Stimulated activated CD4-positive, alpha-beta T cell treated with anti-CD3 and anti-CD28 coated beads, Interleukin-15, amount 100 ng/mL, for 24 hours (primary cell): Measurements from ENCODE around the gene PAPPA.

Experiments
- DNase-seq: peaks from one replicate; pipeline ENCODE4 v3.0.0-alpha.2; 2020

Gene PAPPA

GRCh38 chr9:116435706-116436105, 282.1 kb downstream of the PAPPA start:
- DNase-seq = no peak

GRCh38 chr9:116436121-116436520, 282.5 kb downstream of the PAPPA start:
- no peak for DNase-seq

DNA sequence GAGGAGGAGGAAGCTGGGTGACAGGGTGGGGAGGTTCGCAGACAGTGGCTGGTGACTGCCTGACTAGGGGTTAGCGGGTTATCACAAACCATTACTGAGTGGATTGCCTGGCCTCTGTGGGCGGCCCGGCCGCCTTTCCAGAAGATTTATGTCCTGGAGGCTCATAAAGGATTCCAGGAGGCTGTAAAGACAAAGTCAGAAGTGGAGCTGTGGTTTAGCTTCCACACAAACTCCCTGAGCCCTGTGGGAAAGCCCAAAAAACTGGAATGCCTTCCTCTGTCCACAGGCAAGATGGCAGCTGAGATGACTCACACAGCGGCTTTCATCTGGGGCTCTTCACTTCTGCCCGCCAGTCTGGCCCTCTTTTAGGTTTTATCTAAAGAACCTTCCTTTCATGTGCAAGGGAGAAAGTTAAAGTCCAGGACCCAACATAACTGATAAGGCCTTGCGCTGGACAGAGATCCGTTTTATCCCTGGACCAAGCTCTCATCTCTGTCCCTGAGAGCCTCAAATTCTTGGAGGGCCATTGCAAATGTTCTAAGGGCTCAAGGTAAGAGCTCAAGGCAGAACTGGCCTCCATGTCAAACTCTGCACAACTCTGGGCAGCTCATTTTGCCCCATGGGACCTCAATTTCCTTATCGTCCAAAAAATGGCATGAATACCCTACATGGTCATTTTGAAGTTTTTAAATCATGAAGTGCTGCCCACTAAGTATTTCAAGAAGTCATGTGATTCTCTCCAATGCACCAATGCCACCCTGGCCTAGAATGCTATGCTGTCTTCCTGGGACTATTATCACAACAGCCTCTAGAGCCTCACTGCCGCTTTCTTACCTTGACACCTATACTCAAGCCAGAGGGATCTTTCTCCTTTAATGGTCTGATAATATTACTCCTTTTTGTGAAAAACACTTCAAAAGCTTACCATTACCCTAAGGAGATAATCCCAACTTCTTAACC, 284.1 kb downstream of the PAPPA start:
- DNase-seq = no peak

DNA sequence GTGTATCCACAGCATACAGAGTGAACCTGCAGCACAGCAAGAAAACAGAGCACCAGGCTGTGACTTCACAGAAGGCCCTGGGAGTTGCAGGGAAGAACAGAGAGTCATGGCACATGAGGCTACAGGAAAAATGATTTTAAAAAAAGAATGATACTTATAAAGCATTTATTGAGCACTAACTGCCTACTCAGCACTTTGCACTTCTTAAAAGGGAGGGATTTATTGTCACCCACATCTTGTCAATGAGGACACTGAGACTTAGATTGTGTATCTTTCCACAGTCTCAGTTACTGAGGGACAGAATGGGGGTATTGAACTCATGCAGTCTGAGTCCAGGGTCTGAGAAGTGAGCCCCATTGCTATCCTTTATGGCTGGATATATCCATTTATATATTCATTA, 288.9 kb downstream of the PAPPA start:
- DNase-seq = no peak

DNA sequence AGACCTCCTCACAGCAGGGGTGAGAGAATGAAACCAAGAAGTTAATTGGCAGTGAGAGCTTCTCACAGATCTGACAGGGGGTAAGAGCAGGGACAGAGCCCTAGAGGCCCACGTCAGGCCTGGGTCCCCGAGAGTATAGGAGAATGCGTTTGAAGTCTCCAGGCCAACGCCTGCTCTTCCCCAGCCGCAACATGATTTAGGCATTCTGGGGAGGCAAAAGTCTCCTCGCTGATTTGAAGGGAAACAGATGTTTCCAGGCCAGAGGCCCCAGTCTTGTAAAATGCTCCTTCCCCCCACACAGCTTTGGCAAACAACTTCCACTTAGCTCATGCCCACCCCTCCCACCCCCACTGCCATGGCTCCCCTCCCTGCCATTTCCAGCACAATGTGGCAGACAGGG, 294.3 kb downstream of the PAPPA start:
- DNase-seq = no peak

- DNase-seq = no peak
These were observed 294.8 kb downstream of the PAPPA start for GRCh38 chr9:116448431-116448830.

DNA sequence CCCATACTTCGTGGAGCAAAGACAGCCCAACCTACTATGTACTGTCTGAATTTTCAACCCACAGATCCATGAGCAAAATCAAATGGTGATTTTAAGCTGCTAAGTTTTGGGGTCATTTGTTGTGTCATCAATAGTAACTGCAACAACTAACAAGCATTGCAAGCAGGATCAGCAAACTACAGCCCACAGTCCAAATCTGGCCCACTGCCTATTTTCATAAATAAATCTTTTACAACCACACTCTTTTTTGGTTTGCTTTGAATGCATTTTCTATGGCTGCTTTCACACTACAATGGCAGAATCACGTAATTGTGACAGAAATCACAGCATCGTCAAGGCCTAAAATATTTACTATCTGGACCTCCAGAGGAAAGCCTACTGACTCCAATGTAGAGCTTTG, 296.4 kb downstream of the PAPPA start:
- no peak for DNase-seq

DNA sequence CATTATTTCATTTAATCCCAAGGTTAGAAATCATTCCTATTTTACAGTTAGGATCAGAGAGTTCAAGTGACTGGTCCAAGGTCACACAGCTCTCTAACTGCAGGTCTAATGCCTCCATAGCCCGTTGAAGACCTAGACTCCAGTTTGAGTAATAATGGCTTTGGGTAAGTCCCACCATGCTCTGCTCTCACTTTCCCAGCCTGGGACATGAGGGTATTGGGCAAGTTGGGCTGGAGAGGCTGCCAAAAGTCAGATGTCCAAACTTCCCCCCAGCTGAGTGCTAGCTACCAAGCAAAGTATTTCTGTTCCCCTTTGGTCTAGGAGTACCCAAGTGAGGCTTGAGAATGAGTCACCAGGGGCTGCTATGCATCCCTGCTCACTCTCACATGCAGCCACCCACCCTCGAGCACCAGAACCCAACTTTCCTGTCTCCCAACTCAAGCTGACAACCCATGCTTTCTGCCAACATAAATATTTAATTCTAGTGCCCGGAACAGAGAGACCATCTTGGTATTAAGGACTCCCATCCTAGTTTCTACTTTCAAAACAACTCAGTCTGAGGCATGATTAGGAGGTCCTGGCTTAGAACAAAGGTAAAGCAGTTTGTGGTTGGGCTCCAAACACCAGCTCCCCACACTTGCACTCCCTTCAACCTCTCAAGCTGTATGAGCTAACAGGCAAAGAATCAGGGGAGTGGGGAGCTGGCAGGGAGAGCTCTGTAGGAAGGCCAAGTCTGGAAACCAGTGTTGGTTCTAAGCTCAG, 297.0 kb downstream of the PAPPA start:
- DNase-seq = no peak

DNA sequence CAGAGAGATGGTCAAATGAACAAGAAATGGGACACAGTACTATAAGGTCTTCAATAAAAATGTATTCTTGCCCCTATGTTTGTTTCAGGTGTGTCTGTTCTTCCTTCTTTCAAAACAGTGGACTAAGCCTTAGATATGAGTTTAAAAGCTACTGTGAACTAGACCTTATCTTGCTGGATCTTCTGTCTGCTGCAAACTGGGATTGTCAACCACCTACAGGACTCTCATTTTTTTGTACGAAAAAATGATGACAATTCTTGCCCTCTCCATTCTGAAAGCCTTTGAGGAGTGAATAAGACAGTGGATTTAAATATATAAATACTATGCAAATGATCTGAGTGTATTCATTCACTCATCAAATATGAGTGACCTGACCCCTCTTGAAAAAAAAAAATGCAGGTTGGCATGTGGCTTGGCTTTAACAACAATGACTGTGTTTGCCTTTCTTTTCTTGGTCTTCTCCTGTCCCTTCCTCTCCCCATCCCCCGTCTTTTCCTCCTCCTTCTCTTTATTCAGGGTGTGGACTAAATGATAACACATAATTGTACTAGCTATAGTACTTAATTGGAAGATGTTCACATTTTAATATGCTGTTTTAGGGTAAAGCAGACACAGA, 298.0 kb downstream of the PAPPA start:
- DNase-seq = no peak
